Measurements from ENCODE around the gene SP5. TPM values are rescaled to one million over a fixed set of nuclear protein-coding genes. Genes with fewer than 3 reads are reported as not detected.

The SP5 gene
- total RNA-seq, 1 donor from 2014 or later, result 3.0 TPM

DNA sequence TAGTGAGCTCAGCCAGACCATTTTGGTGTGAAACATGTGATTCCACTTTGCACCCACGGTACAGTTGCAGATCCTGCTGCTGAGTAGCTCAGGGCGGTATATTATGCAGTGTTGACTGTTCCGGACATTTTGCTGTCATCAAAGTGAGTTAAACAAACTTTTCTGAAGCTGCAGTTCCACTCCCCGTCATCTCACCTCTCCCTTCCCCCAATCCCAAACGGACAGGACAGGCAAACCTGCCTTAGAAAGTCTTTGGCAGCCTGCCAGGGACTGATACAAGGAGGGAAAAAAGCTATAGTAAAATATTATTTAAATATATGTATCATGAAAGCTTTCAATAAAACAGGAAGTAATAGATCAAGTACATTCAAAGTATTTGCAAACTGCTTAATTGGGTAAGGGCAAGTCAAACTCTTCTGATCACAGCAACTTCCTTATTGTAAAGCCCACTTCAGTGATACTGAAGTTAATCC lies 35.5 kb upstream of the SP5 start:
- Histone ChIP-seq H3K79me2 (ENCODE audit: low read depth) (no peaks in the 10 kb centered on the region), H3K4me3 (no peak overlapping the region), H3K36me3 (no peaks in the 10 kb centered on the region), H4K20me1 (ENCODE audit: low read depth) (no peaks in the 10 kb centered on the region), H3K4me2 (peak overlapping the region; percentile 53), H3K27me3 (no peaks in the 10 kb centered on the region), H3K9me3 (ENCODE audit: low read depth) (no peaks in the 10 kb centered on the region), H3F3A (ENCODE audit: low read depth) (peaks cover 27% of the 10 kb centered on the region), H3K9ac (no peak overlapping the region), H3K4me1 (peaks cover 31% of the 10 kb centered on the region), H3K27ac (peak overlapping the region; percentile 2), H2AFZ (replicated peaks) (peak overlapping the region; percentile 77)
- Mint-ChIP-seq H3K9me3 (no peaks in the 10 kb centered on the region), H3K4me3 (no peak overlapping the region), H3K36me3 (no peaks in the 10 kb centered on the region), H3K27ac (peak overlapping the region; percentile 39), H3K4me1 (peaks cover 37% of the 10 kb centered on the region), H3K27me3 (ENCODE audit: insufficient read depth, low read depth) (no peaks in the 10 kb centered on the region)
- DNase-seq (ENCODE audit: low spot score), result peak; percentile 26
- TF ChIP-seq EZH2phosphoT487 (IDR thresholded peaks at IDR 0.05), result no peak
- TF ChIP-seq, protein P1, sequence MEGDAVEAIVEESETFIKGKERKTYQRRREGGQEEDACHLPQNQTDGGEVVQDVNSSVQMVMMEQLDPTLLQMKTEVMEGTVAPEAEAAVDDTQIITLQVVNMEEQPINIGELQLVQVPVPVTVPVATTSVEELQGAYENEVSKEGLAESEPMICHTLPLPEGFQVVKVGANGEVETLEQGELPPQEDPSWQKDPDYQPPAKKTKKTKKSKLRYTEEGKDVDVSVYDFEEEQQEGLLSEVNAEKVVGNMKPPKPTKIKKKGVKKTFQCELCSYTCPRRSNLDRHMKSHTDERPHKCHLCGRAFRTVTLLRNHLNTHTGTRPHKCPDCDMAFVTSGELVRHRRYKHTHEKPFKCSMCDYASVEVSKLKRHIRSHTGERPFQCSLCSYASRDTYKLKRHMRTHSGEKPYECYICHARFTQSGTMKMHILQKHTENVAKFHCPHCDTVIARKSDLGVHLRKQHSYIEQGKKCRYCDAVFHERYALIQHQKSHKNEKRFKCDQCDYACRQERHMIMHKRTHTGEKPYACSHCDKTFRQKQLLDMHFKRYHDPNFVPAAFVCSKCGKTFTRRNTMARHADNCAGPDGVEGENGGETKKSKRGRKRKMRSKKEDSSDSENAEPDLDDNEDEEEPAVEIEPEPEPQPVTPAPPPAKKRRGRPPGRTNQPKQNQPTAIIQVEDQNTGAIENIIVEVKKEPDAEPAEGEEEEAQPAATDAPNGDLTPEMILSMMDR (IDR thresholded peaks at IDR 0.05), result no peak
- no peak for TF ChIP-seq EZH2 (IDR thresholded peaks at IDR 0.05)

- H3K79me2 ChIP-seq (ENCODE audit: low read depth), result no peaks in the 10 kb centered on the region
- H3K9me3 ChIP-seq (ENCODE audit: low read depth), result no peaks in the 10 kb centered on the region
- Mint-ChIP-seq H3K9me3 (no peaks in the 10 kb centered on the region), H3K4me1 (peaks cover 41% of the 10 kb centered on the region), H3K27me3 (ENCODE audit: insufficient read depth, low read depth) (no peaks in the 10 kb centered on the region), H3K36me3 (no peaks in the 10 kb centered on the region), H3K27ac (peak overlapping the region; percentile 64), H3K4me3 (peak overlapping the region; percentile 25)
- no peak for DNase-seq (ENCODE audit: low spot score)
- H3K9ac ChIP-seq, result no peak overlapping the region
- no peaks in the 10 kb centered on the region for H3K36me3 ChIP-seq
- no peaks in the 10 kb centered on the region for H4K20me1 ChIP-seq (ENCODE audit: low read depth)
- H3F3A ChIP-seq (ENCODE audit: low read depth), result peaks cover 30% of the 10 kb centered on the region
- no peak overlapping the region for H3K4me3 ChIP-seq
- TF ChIP-seq EZH2phosphoT487 (IDR thresholded peaks at IDR 0.05) (no peak), EZH2 (IDR thresholded peaks at IDR 0.05) (no peak)
- TF ChIP-seq, protein P1 (IDR thresholded peaks at IDR 0.05), result no peak
- peak overlapping the region; percentile 77 for H2AFZ ChIP-seq (replicated peaks)
- peak overlapping the region; percentile 55 for H3K27ac ChIP-seq
- H3K4me2 ChIP-seq, result peak overlapping the region; percentile 53
- peaks cover 35% of the 10 kb centered on the region for H3K4me1 ChIP-seq
- H3K27me3 ChIP-seq, result no peaks in the 10 kb centered on the region
These were observed 34.8 kb upstream of the SP5 start for GRCh38 chr2:170680172-170680941.

DNA sequence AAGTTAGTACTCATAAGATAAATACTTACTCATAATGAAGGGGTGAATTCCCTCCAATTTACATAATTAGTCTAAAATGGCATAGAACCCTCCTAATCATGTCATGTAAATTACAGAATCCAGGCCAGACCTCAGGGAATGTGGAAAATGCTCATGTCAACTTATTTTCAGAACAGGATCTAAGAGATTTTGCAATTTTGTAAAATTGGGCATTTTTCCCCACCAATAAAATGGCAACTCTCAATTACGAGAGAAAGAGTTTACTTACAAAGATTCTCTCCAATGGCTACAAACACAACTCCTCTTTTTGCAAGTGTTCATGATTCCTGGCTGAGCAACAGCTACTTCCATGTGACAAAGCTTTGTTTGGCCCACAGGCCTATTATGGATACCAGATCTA lies 33.8 kb upstream of the SP5 start:
- no peaks in the 10 kb centered on the region for H3K36me3 Mint-ChIP-seq
- H3K4me3 Mint-ChIP-seq, result no peak overlapping the region
- DNase-seq (ENCODE audit: low spot score), result no peak
- Histone ChIP-seq H3K4me3 (no peak overlapping the region), H3K36me3 (no peaks in the 10 kb centered on the region), H3K9ac (no peak overlapping the region), H2AFZ (replicated peaks) (peak overlapping the region; percentile 45), H3K4me2 (peak overlapping the region; percentile 53), H3K79me2 (ENCODE audit: low read depth) (no peaks in the 10 kb centered on the region), H3K27ac (peak overlapping the region; percentile 0), H3K4me1 (peaks cover 41% of the 10 kb centered on the region), H4K20me1 (ENCODE audit: low read depth) (no peaks in the 10 kb centered on the region), H3F3A (ENCODE audit: low read depth) (peaks cover 32% of the 10 kb centered on the region), H3K27me3 (no peaks in the 10 kb centered on the region), H3K9me3 (ENCODE audit: low read depth) (no peaks in the 10 kb centered on the region)
- peaks cover 48% of the 10 kb centered on the region for H3K4me1 Mint-ChIP-seq
- no peak for TF ChIP-seq EZH2 (IDR thresholded peaks at IDR 0.05)
- peaks cover 5% of the 10 kb centered on the region for H3K27me3 Mint-ChIP-seq (ENCODE audit: insufficient read depth, low read depth)
- no peak overlapping the region for H3K27ac Mint-ChIP-seq
- no peaks in the 10 kb centered on the region for H3K9me3 Mint-ChIP-seq

- no peak overlapping the region for H3K4me3 Mint-ChIP-seq
- Histone ChIP-seq H3K36me3 (no peaks in the 10 kb centered on the region), H3K4me3 (no peak overlapping the region), H3K9me3 (ENCODE audit: low read depth) (no peaks in the 10 kb centered on the region), H3K27me3 (no peaks in the 10 kb centered on the region), H3K27ac (peak overlapping the region; percentile 51), H4K20me1 (ENCODE audit: low read depth) (no peaks in the 10 kb centered on the region), H3F3A (ENCODE audit: low read depth) (peaks cover 15% of the 10 kb centered on the region), H3K4me1 (peaks cover 22% of the 10 kb centered on the region), H3K79me2 (ENCODE audit: low read depth) (no peaks in the 10 kb centered on the region), H2AFZ (replicated peaks) (peak overlapping the region; percentile 65), H3K9ac (no peak overlapping the region), H3K4me2 (no peak overlapping the region)
- H3K36me3 Mint-ChIP-seq, result no peaks in the 10 kb centered on the region
- H3K4me1 Mint-ChIP-seq, result peaks cover 36% of the 10 kb centered on the region
- H3K27me3 Mint-ChIP-seq (ENCODE audit: insufficient read depth, low read depth), result peaks cover 7% of the 10 kb centered on the region
- H3K27ac Mint-ChIP-seq, result peak overlapping the region; percentile 75
- H3K9me3 Mint-ChIP-seq, result no peaks in the 10 kb centered on the region
- no peak for TF ChIP-seq EZH2phosphoT487 (IDR thresholded peaks at IDR 0.05)
- no peak for TF ChIP-seq EZH2 (IDR thresholded peaks at IDR 0.05)
- TF ChIP-seq, protein P1 (IDR thresholded peaks at IDR 0.05), result no peak
- peak; percentile 45 for DNase-seq (ENCODE audit: low spot score)
These were observed 29.5 kb upstream of the SP5 start for GRCh38 chr2:170685591-170685990.

All from neural progenitor cell (in vitro differentiated cells).